OCI-M2 (cell line): ENCODE results near the gene CD38.
"Not testable (repeated sequence)": the region's sequence is repeated elsewhere in the genome, so short reads cannot be mapped to it uniquely, and the experiment has no call there.

Source experiments
- DNase-seq: peaks from one replicate; lab custom pipeline; 2025; ENCODE audit not compliant: unreplicated experiment; lab: John Stamatoyannopoulos, UW

Gene CD38

DNA sequence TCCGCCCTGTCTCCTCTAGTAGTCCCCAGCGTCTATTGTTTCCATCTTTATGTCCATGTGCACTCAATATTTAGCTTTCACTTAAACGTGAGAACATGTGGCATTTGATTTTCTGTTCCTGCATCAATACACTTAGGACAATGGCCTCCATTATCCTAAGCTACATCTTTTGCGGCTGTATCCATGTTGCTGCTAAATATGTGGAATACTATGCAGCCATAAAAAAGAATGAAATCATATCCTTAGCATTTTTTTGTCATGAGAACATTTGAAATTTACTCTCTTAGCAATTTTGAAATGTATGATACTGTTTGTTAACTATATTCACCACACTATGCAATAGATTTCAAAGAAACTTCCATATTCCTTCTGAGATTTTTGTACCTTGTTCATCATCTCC lies 19.8 kb upstream of the CD38 start:
- DNase-seq = no peak

DNA sequence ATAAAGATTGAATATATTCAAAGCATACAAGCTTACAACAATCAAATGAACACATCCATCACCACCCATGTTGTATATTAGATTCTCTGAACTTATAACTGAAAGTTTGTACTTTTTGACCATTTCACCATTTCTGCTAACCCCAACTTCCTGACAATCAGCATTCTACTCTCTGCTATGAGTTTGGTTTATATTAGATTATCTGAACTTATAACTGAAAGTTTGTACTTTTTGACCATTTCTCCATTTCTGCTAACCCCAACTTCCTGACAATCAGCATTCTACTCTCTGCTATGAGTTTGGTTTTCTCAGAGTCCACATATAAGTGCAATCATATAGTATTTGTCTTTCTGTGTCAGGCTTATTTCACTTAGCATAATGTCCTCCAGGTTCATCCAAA lies 15.7 kb upstream of the CD38 start:
- DNase-seq = not testable (repeated sequence)

DNA sequence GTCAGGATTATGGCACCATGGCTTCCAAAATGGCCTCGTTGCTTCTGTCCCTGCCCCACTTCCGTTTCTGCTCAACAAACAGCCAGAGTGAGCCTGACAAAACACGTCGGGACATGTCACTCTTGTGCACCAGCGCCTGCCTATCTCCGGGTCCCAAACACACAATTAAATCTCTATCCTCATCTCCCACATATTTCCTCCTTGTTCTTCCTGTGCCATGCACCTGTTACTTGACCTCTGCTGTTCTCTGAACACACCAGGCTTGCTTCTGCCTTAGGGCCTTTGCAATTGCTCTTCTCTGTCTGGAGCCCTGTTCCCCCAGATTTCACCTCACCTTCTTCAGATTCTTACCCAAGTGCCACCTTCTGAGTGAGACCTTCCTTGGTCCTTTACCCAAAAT lies 12.7 kb upstream of the CD38 start:
- DNase-seq = no peak

DNA sequence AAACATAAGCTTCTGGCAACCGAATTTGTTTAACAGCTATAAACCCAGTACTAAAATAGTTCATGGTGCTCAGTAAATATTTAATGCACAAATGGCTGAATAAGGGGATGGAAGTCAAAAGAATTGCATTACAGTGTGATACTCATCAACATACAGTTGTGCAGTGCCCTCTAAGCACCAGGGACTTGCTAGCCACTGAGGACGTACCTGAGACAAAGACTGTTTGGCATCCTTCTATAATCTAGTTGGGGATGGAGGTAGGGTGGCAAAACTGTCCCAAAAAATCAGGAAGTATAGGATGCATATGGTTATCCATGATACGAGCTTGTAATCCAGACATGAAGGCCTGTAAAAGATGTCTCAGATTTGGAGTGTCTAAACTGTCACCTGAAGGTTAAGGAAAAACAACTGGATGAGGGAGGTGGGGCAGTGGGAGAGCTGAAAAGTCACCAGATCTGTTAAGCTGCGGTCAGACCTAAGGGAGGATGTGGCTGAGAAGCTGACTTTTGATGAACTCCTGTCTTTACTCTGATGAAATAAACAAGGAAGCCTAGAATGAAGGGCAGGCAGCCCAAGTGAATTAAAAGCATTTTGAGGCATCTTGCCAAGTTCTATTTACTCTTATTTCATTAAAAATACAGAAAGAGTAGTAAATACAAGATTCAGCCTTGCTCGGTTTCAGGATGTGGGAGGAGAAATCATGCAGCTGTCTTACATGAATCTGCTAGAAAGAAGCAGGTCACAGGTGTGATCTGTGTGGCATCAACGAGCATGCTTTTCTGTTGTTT lies 12.0 kb upstream of the CD38 start:
- no peak for DNase-seq

DNA sequence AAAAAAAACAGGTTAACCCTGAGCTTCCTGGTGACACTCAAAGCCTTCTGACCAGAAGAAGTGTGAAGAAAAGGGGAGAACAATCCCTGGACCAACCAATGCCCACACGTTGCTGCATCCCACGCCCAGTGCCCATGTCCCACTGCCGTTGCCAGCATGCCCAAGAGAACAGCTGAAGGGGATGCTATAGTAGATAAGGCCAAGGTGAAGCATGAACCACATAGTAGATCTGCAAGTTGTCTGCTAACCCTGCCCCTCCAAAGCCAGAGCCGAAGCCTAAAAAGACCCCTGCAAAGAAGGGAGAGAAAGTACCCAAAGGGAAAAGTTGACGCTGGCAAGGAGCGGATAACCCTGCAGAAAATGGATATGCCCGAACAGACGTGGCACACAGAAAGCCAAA lies 11.3 kb upstream of the CD38 start:
- no peak for DNase-seq

DNA sequence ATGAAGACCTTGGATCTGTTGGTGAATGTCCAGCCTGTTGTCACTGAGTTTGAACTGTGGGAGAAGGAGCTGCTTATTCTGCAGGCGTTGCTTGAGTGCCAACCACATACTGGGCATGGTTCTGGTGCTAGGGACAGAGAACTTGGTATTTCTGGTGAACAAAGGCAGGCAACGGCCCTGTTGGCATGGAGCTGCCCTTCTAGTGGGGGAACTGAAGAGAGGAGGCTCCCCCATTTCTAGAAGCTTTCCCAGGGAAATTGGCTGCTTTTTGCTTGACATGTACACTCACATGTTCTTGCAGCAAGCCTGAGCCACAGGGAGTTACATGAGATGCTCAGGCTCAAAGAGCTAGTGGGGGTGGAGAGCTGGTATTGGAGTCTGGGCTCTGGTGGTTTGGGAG lies 8.9 kb upstream of the CD38 start:
- no peak for DNase-seq

DNA sequence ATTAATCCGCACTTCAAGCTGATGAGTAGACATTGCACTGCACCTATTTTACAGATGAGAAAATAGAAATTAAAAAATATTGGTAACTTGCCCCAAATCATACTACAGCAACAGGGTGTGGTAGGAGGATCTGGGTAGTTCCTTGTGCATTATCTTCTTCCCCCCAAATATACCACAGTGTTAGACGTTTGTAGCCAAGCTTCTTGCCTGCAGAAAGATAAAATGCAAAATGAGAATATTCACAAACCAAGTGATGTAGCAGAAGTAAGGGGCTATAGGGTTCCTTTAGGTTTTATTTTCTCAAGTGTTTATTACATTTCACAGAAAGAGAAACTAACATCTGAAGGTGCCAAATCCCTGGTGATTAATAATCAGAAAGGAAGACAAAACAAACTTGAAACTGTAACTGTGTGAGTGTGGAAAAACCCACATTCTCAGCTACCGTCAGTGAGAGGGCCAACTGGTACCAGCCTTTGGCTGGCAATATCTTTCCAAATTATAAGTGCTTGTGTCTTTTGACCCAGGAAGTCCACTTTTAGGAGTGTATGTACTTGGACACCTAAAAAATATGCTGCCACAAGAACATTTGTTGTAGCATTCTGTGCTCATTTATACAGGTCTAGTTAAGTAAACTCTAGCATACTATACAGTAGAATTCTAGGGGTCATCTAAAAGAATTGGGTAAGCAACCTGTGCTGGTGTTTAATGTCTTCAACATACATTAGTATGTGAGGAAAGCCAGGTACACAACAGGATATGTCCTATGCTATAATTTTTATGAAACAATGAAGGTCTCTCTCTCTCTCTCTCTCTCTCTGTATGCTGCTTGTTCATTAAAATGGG lies 6.7 kb upstream of the CD38 start:
- DNase-seq = no peak

DNA sequence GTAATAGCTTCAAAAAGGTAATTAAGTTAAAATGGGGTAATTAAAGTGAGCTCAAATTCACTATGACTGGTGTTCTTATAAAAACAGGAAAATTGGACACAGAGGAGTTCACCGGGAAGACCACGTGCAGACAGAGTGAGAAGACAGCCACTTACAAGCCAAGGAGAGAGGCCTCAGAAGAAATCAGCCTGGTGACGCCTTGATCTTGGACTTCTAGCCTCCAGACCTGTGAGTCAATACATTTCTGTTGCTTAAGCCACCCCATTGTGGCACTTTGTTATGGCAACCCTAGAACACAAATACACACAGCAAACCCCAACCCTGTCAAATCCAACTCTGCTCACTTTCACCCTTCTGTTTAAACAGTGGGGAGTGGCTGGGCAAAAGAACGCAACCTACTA lies 4.1 kb upstream of the CD38 start:
- no peak for DNase-seq

DNA sequence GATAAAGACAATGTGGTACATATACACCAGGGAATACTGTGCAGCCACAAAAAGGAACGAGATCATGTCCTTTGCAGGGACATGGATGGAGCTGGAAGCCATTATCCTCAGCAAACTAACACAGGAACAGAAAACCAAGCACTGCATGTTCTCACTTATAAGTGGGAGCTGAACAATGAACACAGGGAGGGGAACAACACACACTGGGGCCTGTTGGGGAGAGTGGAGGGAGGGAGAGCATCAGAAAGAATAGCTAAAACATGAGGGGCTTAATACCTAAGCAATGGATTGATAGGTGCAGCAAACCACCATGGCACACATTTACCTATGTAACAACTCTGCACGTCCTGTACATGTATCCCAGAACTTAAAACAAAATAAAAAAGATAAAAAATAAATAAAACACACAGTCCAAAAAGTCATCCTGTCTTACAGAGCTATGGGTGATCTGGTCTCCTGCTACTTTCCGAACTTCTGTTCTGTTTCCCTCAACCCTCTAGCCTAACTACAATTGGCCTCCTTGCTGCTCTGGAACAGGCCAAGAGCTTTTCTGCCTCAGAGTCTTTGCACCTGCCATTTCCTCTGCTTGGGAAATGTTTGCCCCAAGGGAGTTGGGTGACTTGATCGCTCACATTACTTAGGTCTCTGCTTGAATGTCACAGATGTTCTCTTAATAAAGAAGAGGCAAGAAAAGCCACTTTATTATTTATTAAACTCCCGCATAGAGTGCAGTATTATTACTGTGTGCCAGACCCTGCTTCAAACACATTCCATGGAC lies 1.1 kb upstream of the CD38 start:
- DNase-seq = no peak

DNA sequence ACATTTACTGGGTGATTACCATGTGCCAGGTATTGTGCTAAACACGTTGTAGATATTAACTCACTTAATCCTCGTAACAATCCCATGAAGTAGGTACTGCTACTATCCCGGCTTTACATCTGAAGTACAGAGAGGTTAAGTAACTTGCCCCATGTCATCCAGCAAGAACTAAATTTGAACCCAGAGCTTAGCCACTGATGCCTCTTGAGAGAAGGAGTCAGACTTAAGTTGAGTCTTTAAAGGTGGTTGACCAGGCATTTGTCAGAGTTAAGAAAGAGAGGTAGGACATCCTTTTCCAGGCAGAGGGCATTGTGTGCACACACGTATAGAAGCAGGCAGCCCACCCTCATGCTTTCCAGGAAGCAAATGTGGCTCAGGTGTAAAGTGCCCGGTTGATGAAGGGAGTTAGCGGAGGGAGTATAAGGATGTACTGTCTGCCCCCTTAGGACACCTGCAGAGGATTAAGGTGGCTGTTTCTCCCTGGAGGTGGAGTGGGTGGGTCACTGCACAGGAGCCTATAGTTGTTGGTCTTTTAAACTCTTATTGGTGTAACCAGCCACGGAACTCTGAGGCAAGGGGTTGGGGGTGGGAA lies 335 bp upstream of the CD38 start:
- no peak for DNase-seq

DNA sequence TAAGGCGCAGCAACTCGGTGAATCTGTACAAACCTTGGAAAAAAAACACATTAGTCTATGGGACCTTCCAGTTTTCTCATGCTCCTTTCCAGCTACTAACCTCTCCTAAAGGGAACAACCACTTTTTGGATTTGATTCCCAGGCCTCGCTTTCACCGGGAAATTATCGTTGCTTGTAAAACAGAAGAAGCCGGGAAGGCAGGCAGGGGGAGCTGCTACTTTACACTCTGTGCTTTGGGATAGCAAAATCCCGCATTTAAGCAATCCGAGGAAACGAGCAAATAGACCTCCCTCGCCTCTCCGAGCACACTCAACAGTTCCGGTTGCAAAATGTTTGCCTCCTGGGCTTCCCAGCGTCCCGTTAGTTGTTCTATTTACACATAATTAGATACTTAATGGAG lies 1.2 kb downstream of the CD38 start:
- no peak for DNase-seq

DNA sequence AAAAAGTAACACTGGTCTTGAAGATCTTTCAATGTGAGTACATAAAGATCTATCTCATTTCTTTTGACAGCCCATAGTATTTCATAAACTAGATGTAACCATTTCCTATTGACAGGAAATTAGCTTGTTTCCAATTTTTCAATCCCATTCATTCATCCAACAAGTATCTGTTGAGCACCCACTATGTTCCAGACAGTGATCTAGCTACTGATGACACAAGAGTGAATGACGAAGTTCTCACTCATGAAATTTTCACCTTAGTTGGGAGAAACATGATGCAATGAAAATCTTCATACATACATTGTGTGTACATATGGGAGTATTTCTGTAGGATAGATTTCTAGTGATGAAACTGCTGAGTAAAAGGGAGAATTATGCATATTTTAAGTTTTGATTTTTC lies 1.7 kb downstream of the CD38 start:
- no peak for DNase-seq

DNA sequence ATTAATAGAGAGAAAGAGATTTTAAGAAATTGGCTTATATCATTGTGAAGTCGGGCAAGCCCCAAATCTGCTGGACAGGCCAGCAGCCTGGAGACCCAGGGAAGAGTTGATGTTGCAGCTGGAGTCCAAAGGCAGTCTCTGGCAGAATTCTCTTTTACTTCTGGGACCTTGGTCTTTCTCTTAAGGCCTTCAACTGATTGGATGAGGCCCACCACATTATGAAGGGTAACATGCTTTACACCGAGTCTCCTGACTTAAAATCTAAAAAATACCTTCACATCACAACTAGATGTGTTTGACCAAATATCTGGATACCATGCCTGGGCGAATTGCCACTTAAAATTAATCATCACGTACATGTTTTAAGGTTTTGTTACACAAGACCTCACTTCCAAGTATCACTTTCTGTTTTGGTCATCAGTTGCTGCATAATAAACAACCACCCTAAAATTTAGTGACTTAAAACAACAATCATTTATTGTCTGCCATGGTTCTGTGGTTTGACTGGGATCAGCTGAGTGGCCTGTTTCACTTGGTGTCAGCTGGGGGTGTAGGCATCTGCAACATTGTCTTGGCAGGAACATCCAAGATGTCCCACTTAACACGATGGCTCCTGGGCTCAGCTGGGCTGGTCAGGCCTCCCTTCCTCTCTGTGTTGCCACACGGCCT lies 3.4 kb downstream of the CD38 start:
- DNase-seq = no peak

DNA sequence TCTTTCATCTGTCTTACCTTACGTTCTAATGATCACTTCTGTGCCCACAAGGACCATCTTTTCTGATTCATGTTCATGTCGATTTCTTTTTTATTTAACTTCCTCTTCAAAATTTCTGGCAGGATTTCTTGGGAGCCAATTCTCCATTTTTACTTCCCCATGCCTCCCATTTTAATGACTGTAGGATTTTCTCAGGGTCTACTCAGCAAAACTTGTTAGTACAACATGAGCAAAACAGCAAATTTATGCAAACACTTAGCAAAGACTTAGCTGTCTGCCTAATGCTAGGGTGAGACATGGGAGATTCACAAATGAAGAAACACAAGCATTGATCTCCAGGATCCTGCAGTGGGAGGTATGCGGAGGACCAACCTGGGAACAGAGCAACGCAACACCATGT lies 5.5 kb downstream of the CD38 start:
- DNase-seq = no peak

DNA sequence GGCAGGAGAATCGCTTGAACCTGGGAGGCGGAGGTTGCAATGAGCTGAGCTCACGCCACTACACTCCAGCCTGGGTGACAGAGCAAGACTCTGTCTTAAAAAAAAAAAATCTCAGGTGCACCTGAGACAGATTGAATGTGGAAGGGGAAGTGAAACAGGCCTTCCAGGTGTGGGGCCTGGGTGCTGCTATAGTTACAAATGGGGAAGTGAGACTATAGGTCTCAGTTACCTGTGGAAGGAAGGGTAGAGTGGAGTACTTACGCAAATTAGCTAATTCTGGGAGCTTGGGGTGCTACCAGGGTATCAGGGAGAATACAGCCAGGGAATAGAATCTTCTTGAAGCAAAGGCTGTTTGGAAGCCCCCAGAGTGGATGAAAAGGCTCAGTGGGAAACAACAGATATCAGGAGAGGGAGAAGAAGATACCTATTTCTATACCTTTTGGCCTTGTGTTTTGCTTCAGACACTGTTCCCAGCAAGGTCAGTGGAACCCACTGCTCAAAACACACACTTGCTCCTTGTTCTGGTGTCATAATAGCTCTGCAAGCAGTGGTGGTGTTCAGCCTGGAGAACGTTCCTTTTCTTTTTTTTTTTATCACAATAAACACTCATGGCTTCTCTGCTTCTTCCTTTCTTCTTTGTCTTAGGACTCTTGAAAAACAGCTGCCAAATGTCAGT lies 7.0 kb downstream of the CD38 start:
- no peak for DNase-seq

DNA sequence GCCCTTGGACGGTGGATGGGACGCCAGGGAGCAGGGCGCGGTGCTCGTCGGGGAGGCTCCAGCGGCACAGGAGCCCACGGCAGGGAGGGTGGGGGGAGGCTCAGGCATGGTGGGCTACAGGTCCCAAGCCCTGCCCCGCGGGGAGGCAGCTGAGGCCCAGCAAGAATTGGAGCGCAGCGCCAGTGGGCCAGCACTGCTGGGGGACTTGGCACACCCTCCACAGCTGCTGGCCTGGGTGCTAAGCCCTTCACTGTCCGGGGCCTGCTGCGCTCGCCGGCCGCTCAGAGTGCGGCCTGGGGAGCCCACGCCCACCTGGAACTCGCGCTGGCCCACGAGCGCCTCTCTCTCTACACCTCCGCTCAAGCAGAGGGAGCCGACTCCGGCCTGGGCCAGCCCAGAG lies 8.6 kb downstream of the CD38 start:
- DNase-seq = no peak

DNA sequence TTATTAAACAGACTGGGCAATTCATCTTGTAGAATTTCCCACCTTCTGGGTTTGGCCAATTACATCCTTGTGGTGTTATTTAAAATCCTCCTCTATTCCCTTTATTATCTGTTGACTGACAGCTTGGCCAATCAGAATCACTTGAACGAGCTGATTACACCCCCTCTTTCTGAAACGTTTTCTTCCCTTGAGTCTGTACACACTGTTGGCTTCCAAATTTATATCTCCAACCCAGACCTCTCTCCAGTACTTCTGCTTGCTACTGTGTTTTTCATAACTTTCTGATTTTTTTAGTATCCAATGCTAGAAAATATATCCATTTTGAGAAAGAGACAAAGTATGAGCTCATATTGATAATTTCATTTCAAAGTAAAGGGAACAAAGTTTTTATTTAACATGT lies 14.8 kb downstream of the CD38 start:
- no peak for DNase-seq

DNA sequence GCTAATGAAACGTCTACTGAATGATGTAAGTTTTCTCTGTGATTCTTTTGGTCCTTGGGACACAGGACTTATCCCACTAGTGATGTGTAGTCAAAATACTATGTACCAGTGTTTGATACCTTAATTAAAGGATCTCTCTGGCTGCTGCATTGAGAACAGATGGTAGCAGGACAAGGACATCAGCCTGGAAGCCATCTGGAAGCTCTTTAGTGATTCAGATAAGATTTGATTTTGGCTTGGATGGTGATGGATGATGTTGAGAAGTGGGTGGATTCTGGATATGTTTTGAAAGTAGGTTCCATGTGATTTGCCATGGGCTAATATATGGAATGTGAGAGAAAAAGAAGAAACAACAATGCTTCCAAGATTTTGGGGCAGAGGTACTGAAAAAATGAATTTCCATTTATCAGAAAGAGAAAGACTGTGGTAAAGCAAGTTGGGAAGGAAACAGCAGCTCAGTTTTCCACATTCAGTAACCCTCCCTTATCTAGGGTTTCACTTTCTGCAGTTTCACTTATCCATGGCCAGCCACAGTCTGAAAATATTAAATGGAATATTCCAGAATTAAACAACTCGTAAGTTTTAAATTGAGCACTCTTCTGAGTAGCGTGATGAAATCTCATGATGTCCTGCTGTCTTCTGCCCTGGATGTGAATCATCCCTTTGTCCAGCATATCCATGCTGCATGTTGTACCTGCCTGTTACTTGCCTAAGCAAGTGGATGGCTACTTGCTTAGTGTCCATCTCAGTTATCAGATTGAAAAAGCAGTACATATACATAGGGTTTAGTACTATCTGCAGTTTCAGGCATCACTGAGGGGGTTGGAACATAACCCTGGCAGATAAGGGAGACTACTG lies 15.6 kb downstream of the CD38 start:
- no peak for DNase-seq

DNA sequence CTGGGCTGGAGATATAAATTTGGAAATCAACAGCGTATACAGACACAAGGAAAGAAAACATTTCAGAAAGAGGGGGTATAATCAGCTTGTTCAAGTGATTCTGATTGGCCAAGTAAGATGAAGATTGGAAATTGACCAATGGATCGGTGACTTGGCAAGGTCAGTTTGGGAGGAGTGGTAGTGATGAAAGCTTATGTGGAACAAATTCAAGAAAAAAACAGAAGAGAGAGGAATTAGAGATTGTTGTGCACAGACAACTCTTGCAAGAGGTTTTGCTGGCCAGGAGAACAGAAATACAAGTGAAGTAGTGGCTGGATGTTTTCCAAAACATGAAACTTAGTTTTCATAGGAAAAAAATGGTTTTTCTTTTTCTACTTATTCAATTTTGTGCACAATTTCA lies 16.3 kb downstream of the CD38 start:
- no peak for DNase-seq
